IMR-90 (cell line): ENCODE data around the gene TPCN1.

Experiments
- CHD1 ChIP-seq: IDR thresholded peaks from 2 replicates; pipeline ENCODE4 v1.6.1; 2012; ENCODE audit warnings: low read depth, low read length, improper control_type of control experiment
- NFE2L2 ChIP-seq: fragments of 150-350 bp; IDR thresholded peaks from 2 replicates; pipeline ENCODE4 v1.6.1; 2016; ENCODE audit warnings: low read depth, mild to moderate bottlenecking, low read length
- POLR2A ChIP-seq: IDR thresholded peaks from 2 replicates; pipeline ENCODE4 v1.6.1; 2012; ENCODE audit warnings: mild to moderate bottlenecking, low read depth, low read length
- RCOR1 ChIP-seq: IDR thresholded peaks from 2 replicates; pipeline ENCODE4 v1.6.1; 2012; ENCODE audit warnings: mild to moderate bottlenecking, low read length, improper control_type of control experiment; ENCODE audit not compliant: insufficient replicate concordance
- TF ChIP-seq, protein P1 (sequence below): conservative IDR thresholded peaks from 2 replicates; pipeline ENCODE4 v1.5.1; 2012; ENCODE audit warnings: mild to moderate bottlenecking, low read depth, low read length, improper control_type of control experiment
- TF ChIP-seq, protein P2 (sequence below): fragments of 150-350 bp; IDR thresholded peaks from 2 replicates; pipeline ENCODE4 v1.6.1; 2017; ENCODE audit warnings: mild to moderate bottlenecking, antibody characterized with exemption, low read length, low read depth
- TF ChIP-seq, protein P3 (sequence below): fragments of 150-350 bp; IDR thresholded peaks from 2 replicates; pipeline ENCODE4 v1.6.1; 2016; ENCODE audit warnings: low read depth, mild to moderate bottlenecking, low read length, moderate library complexity, borderline replicate concordance

DNA sequence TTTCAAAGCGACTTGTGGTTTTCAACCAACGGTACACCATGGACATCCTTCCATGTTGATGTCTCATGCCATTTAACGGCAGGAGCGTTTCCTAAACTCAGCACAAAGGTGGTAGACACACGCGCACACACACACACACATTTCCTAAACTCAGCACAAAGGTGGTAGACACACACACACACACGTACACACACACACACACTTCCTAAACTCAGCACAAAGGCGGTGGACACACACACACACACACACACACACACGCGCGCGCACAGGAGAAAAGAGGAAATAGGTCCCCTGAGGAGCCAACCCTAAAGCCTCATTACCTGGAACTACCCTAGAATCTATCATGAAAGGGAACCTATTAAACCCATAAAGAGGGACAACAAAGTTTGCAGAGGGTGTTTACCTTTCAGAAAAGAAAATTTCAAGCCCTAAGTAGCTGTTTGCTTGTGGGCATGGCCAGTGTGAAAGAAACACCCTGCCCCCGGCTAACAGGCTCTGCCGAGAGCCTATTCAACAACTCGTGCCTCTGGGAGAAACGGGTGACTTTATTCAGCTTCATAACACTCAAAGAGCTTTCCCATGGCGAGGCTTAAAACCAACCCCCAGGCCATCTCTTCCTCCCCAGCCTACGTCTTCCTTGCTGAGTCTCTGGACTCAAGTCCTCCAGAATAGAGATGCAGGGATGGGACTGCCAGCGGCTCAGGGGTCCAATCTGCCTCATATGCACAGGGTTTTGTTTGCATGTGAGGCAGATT lies 81.8 kb downstream of the TPCN1 start:
- TF ChIP-seq, protein P1, sequence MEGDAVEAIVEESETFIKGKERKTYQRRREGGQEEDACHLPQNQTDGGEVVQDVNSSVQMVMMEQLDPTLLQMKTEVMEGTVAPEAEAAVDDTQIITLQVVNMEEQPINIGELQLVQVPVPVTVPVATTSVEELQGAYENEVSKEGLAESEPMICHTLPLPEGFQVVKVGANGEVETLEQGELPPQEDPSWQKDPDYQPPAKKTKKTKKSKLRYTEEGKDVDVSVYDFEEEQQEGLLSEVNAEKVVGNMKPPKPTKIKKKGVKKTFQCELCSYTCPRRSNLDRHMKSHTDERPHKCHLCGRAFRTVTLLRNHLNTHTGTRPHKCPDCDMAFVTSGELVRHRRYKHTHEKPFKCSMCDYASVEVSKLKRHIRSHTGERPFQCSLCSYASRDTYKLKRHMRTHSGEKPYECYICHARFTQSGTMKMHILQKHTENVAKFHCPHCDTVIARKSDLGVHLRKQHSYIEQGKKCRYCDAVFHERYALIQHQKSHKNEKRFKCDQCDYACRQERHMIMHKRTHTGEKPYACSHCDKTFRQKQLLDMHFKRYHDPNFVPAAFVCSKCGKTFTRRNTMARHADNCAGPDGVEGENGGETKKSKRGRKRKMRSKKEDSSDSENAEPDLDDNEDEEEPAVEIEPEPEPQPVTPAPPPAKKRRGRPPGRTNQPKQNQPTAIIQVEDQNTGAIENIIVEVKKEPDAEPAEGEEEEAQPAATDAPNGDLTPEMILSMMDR = no peak
- TF ChIP-seq RCOR1 (no peak), NFE2L2 (no peak), POLR2A (no peak), CHD1 (no peak)
- TF ChIP-seq, protein P2, sequence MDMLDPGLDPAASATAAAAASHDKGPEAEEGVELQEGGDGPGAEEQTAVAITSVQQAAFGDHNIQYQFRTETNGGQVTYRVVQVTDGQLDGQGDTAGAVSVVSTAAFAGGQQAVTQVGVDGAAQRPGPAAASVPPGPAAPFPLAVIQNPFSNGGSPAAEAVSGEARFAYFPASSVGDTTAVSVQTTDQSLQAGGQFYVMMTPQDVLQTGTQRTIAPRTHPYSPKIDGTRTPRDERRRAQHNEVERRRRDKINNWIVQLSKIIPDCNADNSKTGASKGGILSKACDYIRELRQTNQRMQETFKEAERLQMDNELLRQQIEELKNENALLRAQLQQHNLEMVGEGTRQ = no peak
- TF ChIP-seq, protein P3, sequence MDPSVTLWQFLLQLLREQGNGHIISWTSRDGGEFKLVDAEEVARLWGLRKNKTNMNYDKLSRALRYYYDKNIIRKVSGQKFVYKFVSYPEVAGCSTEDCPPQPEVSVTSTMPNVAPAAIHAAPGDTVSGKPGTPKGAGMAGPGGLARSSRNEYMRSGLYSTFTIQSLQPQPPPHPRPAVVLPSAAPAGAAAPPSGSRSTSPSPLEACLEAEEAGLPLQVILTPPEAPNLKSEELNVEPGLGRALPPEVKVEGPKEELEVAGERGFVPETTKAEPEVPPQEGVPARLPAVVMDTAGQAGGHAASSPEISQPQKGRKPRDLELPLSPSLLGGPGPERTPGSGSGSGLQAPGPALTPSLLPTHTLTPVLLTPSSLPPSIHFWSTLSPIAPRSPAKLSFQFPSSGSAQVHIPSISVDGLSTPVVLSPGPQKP = no peak
